Epidermal melanocyte (primary cell): Measurements from ENCODE around the gene OR11H6.
"Not testable (repeated sequence)": the region's sequence is repeated elsewhere in the genome, so short reads cannot be mapped to it uniquely, and the experiment has no call there.

Experiments used
- DNase-seq: peaks from one replicate; pipeline ENCODE4 v3.0.0; 2011; ENCODE audit warnings: low spot score; ENCODE audit not compliant: insufficient read length

OR11H6 gene

DNA sequence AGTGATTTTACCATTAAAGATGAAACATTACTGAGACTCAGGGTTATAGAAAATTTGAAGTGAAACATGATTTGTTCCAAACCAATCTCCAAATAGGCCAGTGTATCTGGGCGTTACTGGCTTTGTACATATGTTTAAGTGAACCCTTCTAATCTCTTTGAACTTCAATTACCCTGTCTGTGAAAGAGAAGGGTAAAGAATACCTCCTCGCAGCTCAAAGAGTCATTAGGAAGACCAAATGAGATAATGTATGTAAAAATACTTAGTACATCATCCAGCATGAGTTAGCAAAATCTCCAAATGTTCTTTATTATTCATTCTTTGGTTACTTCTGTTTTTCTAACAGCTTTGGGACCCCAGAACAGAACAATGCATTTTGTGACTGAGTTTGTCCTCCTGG is at the start of gene OR11H6:
Gene OR11H6, plus strand, starts transcription at position 301 of the 400 bp plus-strand sequence. Its CDS starts 0 bp downstream, at position 301.
- no peak for DNase-seq

GRCh38 chr14:20174205-20174604 is 49.3 kb upstream of the OR11H6 start:
- not testable (repeated sequence) for DNase-seq

DNA sequence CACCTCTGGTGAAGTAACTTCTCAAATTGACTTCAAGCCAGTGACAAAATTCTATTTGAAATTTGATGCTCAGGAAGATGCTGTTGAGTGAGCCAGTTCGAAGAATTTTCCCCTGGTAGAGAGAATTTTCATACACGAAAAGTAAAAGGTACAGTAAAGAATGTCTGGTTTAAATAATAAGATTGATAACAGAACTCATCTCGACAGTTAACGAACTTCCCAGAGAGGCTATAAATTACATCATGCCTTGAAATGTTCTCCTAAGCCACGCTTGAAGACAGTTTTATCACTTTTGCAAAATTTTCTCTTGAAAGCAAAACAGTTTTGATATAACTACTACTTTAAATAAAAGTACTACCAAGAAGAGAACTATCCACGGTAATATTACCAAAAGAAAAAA is 47.2 kb upstream of the OR11H6 start:
- DNase-seq: no peak

DNA sequence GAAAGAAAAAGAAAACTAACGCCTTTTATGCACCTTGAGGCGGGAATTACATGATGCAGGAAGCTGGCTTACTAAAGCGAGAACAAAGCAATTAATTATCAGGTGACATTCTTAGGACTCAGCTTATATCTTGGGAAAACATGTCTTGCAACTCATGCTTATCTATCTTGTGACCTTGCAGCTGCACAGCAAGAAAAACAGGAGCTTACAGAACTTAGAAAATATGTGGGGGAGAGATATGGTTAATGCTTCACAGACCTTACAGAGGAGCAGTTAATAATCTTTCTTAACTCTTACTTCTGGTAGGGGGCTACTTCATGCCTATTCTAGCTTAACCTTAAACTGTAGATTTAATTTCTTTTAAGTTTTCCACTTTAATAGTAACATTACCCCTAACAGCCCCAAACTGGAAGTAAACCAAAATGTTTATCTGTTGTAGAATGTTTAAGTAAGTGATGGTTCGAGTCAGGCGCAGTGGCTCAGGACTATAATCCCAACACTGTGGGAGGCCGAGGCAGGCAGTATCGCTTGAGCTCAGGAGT is 46.0 kb upstream of the OR11H6 start:
- DNase-seq: no peak

DNA sequence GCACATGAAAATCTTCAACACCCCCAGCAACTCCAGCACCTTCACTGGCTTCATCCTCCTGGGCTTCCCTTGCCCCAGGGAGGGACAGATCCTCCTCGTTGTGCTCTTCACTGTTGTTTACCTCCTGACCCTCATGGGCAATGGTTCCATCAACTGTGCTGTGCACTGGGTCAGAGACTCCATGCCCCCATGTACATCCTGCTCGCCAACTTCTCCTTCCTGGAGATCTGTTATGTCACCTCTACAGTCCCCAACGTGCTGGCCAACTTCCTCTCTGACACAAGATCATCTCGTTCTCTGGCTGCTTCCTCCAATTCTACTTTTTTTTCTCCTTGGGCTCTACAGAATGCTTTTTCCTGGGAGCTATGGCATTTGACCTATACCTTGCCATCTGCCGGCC is 44.3 kb upstream of the OR11H6 start:
- no peak for DNase-seq

- DNase-seq: no peak
Measured at GRCh38 chr14:20179880-20180279, 43.6 kb upstream of the OR11H6 start.

DNA sequence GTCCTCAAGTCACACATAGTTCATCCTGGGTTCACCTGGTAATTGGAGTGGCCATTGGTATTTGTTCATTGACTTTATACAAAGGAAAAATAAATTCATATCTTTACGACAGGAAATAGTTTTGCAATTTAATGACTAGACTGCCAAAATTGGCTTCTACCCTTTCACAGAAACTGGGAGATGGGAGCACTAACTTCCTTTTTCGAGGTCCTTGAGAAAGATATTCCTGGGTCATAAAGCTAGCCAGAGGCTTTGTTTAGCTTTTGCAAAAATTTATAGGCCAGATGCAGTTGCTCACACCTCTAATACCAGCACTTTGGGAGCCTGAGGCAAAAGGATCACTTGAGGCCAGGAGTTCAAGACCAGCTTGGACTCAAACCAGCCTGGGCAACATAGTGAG is 43.0 kb upstream of the OR11H6 start:
- no peak for DNase-seq

GRCh38 chr14:20184181-20184580 is 39.3 kb upstream of the OR11H6 start:
- DNase-seq: no peak

GRCh38 chr14:20190596-20190995 is 32.9 kb upstream of the OR11H6 start, which contains the start of gene OR11G2:
Gene OR11G2, plus strand, starts transcription at chr14:20190896. Its CDS starts 6,542 bp downstream, at chr14:20197438.
- DNase-seq: no peak

DNA sequence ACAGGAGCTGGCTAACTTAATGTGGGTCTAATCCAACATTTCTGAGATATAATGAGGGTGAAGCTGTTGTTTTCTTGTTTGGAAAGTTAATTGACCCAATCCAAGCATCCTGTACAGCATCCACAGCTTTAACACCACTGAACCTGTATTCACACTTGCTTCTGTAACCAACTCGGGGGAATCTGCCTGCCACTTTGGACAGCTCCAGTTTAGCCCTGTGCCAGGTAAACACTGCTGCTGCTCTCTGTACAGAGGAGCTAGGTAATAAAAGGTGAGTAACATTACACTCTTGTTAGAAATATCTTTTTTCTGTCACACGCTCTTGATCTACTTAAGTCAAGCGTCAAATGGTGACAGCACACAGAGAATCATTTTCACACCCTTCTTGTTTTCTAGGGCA is 32.1 kb upstream of the OR11H6 start:
- no peak for DNase-seq

- DNase-seq: no peak
Measured at GRCh38 chr14:20194101-20194500, 29.4 kb upstream of the OR11H6 start.

GRCh38 chr14:20195170-20195569 is 28.3 kb upstream of the OR11H6 start:
- not testable (repeated sequence) for DNase-seq

DNA sequence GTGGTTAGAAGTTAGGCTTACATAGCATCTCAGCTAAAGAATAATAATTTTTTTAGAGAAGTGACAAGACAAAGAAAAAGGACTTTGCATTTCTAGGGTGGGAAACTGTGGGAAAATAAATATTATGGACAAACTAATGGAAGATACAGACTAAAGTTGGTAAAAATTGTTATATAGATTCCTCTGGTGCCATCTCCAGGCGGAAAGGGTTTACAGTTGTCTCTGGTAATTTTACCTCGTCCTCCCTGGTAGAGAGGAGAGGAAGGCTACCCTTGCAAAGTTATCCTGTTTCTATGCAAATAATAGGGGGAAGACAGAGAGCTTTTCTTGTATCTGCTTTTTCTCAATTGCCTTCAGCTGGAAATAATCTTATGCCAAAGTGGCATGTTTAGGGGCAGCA is 27.6 kb upstream of the OR11H6 start:
- DNase-seq: no peak

DNA sequence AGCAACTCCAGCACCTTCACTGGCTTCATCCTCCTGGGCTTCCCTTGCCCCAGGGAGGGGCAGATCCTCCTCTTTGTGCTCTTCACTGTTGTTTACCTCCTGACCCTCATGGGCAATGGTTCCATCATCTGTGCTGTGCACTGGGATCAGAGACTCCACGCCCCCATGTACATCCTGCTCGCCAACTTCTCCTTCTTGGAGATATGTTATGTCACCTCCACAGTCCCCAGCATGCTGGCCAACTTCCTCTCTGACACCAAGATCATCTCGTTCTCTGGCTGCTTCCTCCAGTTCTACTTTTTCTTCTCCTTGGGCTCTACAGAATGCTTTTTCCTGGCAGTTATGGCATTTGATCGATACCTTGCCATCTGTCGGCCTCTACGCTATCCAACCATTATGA is 26.1 kb upstream of the OR11H6 start:
- DNase-seq: no peak

DNA sequence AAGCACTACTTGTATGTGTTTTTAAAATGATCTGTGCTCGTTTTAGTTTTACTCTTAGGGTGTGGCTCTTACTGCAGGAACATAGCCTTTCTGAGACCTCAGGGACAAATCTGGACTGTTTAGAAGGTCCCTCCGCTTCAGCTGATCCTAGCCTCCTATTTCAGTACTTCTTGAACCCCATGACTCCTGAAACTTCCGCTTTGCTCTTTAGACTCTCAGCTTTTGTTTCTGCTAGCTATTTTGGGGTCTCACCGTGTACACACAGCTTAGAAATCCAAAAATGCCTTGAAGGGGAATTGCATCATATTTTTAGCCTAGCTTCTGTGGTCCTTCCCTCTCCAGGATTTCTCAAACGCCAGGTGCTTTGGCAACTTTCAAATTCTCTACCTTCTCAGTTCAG is 24.5 kb upstream of the OR11H6 start:
- no peak for DNase-seq

DNA sequence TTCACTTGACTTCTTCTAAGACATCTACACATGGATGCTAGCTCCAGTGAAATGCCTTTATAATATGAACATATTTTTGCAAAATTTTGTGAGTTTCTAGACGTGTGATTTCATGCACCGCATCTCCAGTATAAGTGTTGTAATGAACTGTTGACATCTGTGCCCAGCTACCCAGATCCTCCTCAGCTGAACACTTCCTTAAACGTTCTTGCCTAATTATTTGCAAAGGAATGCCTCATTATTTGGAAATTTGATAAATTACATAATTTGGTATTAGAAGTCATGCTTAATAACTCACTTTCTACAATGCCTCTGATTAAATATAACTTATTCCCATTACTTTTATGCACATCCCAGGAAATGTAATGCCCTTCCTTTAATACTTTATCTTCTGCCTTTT is 18.8 kb upstream of the OR11H6 start:
- DNase-seq: no peak

DNA sequence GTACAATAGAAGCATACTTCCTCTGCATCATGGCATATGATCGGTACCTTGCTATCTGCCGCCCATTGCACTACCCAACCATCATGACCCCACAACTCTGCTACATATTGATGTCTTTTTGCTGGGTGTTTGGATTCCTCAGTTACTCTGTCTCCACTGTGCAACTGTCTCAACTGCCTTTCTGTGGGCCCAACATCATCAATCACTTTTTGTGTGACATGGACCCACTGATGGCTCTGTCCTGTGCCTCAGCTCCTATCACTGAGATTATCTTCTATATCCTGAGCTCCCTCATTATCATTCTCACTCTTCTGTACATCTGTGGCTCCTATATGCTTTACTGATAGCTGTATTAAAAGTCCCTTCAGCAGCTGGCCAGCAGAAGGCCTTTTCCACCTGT is 13.9 kb upstream of the OR11H6 start:
- DNase-seq: no peak

- not testable (repeated sequence) for DNase-seq
Measured at GRCh38 chr14:20212406-20212805, 11.1 kb upstream of the OR11H6 start.

GRCh38 chr14:20215196-20215595 is 8.3 kb upstream of the OR11H6 start:
- DNase-seq: no peak

GRCh38 chr14:20219033-20219432 is 4.5 kb upstream of the OR11H6 start:
- no peak for DNase-seq

- no peak for DNase-seq
Measured at GRCh38 chr14:20228681-20229080, 5.2 kb downstream of the OR11H6 start, which contains the start of gene OR11H7. Gene OR11H7, plus strand, starts transcription at chr14:20228981.

GRCh38 chr14:20235415-20235814 is 11.9 kb downstream of the OR11H6 start:
- DNase-seq: not testable (repeated sequence)

GRCh38 chr14:20247646-20248246 is 24.2 kb downstream of the OR11H6 start:
- DNase-seq: no peak
